HG02610 (cell line): Measurements from ENCODE around the gene CIROP.

ENCODE experiments used
- ATAC-seq: cut with Tn5 transposase; IDR thresholded peaks from one replicate; pipeline ENCODE4 v1.9.1; 2021; ENCODE audit warnings: mild to moderate bottlenecking, moderate library complexity; ENCODE audit not compliant: unreplicated experiment

The CIROP gene

GRCh38 chr14:23068789-23069412, 35.9 kb downstream of the CIROP start:
- ATAC-seq = peak; percentile 57

GRCh38 chr14:23067847-23068788, 36.7 kb downstream of the CIROP start:
- ATAC-seq = no peak

DNA sequence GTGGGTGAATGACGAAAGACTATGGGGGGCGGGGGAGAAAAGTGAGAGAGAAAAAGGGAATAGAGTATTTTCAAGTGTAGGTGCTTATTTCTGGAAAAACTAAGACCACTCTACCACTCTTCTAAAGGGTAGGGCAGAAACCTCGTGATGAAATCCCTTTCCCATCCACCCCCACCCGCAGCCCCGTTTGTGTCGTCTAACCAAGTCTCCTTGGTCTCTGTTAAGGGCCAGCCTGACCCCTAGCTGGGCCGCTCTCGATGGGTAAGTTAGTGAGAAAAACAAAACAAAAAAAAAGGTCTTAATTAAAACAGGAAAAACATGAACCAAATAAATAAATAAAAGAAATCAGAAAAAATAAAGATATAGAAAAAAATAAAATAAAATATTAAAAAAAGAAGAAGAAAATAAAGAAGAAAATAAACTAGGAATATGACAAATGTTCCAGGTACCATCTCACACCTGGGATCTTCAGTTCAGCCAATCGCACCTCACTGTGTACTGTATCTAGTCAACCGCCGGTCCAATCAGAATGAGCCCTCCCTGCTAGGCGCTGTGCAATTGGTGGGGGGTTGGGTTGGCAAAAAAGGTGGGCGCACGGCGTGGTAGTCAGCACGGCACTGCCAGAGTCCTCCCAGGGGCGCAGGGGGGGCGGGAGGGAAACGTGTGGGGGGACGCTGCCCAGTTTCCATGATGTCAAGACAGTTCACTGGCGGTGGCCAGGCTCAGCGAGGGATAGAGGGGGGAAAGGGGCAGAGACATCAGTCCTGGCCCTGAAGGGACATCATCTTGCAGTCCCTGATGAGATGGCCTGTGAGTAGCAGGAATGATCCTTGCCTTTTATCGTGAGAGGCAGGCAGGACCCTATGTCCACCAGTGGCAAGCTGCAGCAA, 37.7 kb downstream of the CIROP start:
- no peak for ATAC-seq

DNA sequence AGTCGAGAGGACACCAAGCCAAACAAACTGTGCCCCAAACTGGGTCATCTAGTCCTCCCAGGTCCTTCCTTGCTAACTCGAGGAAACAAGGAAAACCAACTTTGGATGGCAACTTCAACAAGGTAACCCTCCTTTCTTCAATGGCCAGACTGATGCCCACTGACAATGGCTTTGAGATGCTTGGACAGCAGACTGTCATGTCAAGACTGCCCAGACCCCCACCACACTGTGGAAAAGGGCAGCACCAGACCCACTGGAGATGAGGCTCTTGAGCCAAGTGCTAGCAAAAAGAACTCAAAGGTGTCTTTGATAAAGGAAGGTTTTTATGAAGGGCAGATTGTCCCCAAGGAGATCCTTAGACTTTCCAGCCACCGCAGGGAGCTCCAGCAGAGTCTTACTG, 38.4 kb downstream of the CIROP start:
- no peak for ATAC-seq

DNA sequence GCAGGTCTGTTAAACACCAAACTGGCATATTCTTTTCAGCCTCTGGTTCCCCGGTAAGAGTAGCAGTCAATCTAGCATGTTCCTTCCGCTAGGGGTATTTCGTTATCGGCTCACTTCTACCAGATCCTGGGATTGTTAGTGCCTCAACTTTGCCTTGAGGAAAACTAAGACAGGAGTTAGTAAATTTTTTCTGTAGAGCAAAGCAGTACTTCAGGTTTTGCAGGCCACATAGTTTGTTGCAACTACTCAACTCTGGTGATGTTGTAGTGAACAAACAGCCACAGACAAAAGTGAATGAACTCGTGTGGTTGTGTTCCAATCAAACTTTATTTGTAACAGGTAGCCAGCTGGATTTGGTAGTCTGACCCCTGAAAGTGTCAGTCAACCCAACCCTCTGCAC, 41.2 kb downstream of the CIROP start:
- no peak for ATAC-seq

DNA sequence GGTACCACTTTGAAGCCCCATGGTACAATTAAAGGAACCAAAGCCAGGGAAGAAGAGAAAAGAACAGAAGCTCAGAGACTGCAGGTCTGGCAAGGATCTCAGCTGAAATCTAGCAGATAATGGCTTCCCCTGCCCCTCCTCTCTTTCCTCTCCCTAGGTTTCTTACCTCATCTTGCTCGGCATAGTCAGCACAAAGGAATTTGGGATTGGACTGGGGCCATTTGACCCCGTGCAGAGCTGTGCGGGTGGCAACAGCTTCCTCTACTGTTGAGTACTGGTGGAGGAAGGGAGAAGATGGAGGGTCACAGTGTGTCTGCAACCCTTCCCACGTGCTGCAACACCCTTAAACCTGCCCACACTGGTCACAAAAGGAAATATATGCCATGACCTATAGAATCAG, 42.8 kb downstream of the CIROP start:
- no peak for ATAC-seq

- ATAC-seq = no peak
Measured at GRCh38 chr14:23060536-23061260, 44.1 kb downstream of the CIROP start.

- no peak for ATAC-seq
Measured at GRCh38 chr14:23058654-23059504, 45.9 kb downstream of the CIROP start.

GRCh38 chr14:23057757-23058653, 46.8 kb downstream of the CIROP start:
- peak; percentile 49 for ATAC-seq

GRCh38 chr14:23056956-23057756, 47.6 kb downstream of the CIROP start, which contains the start of gene CDH24:
TSS of gene CDH24 (minus strand) at chr14:23057520. CDS start at chr14:23055733, 1,787 bp downstream.
- ATAC-seq = no peak

DNA sequence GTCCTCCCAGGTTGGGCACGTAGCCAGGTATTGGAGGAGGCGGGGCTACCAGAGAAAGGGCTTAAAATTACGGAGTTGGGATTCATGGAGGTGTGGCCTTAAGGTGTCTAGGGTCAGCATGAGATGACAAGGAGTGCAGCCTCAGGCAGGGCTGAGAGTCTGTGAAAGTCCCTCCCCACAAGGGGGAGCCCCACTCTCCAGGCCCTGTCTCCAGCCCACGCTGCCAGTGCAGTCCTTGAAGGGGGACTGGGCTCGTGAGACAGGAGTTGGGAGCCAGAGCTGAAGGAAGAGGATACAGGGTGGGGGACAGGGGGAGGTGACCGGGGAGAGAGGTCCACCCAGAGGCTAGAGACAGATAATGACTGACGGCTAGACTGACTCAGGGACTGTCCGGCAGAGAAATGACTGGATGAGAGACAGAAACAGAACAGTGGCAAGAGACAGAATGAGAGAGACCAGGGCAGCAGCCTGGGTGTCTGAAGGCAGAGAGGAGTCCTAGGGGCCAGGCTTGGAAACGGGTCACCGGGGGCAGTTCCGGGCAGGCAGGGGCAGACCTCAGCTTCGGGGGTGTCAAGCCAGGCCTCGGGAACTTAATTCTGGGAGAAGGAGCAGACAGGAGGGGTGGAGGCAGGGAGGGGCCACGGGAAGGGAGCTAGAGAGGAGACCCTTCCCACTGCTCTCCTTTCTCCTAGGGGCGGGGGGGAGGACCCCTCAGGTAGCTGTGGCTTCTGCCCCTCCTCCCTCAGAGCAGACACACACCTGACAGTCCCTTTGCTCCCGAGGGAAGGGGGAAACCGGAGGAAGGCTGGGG, 48.4 kb downstream of the CIROP start:
- ATAC-seq = peak; percentile 55

DNA sequence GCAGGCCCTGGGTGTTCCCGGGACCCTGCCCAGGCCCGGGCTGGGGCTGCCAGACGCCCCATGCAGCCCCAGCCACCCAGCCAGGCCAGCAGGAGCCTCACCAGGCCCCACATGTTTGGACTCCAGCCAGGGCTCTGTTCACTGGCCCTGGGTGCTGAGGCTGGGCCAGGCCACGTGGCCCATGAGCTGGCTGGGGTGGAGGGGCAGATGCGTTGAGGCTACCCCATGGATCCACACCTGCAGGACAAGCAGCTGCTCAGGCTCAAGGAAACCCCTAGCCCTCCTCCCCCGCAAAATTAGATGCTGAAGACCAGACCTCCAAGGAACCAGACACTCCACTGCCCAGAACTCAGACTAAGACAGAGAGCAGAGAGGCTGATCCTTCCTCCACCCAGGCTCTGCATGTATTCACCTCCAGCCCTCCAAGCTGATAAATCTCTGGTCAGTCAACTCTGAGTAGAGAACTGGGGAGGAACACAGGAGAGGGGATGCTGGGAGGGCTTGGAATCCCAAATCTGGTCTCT, 49.1 kb downstream of the CIROP start:
- ATAC-seq = no peak

- ATAC-seq = no peak
Measured at GRCh38 chr14:23055147-23055550, 49.6 kb downstream of the CIROP start.

GRCh38 chr14:23054000-23054811, 50.6 kb downstream of the CIROP start:
- no peak for ATAC-seq

DNA sequence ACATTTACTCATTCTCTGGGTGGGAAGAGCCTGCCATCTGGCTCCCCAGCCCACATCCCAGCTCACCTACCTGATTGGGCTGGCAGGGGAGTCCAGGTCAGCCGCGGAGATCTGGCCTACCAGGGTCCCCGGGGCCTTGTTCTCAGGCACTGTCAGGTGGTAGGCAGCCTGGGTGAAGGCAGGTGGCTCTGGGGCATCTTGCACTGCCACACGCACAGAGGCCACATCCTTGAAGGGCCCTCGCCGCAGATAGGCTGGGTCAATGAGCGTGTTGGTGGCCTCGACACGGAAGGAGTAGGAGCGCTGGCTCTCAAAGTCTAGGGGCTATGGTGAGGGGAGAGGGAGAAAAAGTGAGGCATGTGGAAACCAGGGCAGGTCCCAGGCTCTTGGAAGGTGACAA, 51.4 kb downstream of the CIROP start:
- no peak for ATAC-seq

DNA sequence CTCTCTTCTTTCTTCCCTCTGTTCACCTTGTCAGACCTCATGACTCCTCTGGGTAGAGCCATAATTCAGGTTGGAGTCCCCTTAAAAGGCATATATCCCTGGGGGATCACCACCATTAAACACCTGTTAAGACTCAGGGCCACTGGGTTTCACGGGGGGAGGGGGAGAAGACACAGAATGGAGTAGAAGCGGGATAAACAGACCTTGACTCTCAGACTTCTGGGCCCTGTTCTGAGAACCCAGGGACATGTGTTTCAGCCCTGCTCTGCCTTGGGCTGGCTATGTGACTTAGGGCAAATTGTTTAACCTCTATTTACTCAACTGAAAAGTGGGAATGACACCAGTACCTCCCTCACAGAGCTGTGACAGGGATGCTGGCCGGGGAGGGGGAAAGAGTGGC, 52.1 kb downstream of the CIROP start:
- ATAC-seq = no peak
